NCI-H128 (cell line): ENCODE results near the gene IWS1.
"Not testable (repeated sequence)": the region's sequence is repeated elsewhere in the genome, so short reads cannot be mapped to it uniquely, and the experiment has no call there.

Experiments used
- DNase-seq: peaks from one replicate; lab custom pipeline; 2025; ENCODE audit not compliant: unreplicated experiment; lab: John Stamatoyannopoulos, UW

Gene IWS1

GRCh38 chr2:127530245-127531140, 4.2 kb upstream of the IWS1 start:
- no peak for DNase-seq

GRCh38 chr2:127529416-127529815, 3.1 kb upstream of the IWS1 start:
- not testable (repeated sequence) for DNase-seq

- no peak for DNase-seq
Observed at GRCh38 chr2:127528487-127528886, 2.2 kb upstream of the IWS1 start.

GRCh38 chr2:127527001-127527804, 914 bp upstream of the IWS1 start:
- DNase-seq, result no peak

- no peak for DNase-seq
Observed at GRCh38 chr2:127525691-127526131, 578 bp downstream of the IWS1 start.

GRCh38 chr2:127524198-127524834, 2.0 kb downstream of the IWS1 start:
- not testable (repeated sequence) for DNase-seq

GRCh38 chr2:127523269-127523939, 2.9 kb downstream of the IWS1 start:
- no peak for DNase-seq

GRCh38 chr2:127520424-127520823, 5.9 kb downstream of the IWS1 start:
- no peak for DNase-seq

GRCh38 chr2:127517465-127517864, 8.8 kb downstream of the IWS1 start:
- DNase-seq, result no peak

GRCh38 chr2:127516041-127516762, 10.1 kb downstream of the IWS1 start:
- no peak for DNase-seq

GRCh38 chr2:127515383-127515915, 10.8 kb downstream of the IWS1 start:
- no peak for DNase-seq

- no peak for DNase-seq
Observed at GRCh38 chr2:127514485-127514884, 11.8 kb downstream of the IWS1 start.

- DNase-seq, result no peak
Observed at GRCh38 chr2:127514076-127514475, 12.2 kb downstream of the IWS1 start.

GRCh38 chr2:127512362-127512761, 13.9 kb downstream of the IWS1 start:
- no peak for DNase-seq

GRCh38 chr2:127511917-127512316, 14.4 kb downstream of the IWS1 start:
- DNase-seq, result no peak

- DNase-seq, result no peak
Observed at GRCh38 chr2:127511090-127511695, 15.1 kb downstream of the IWS1 start.

GRCh38 chr2:127510073-127510472, 16.2 kb downstream of the IWS1 start:
- no peak for DNase-seq

GRCh38 chr2:127508631-127509034, 17.7 kb downstream of the IWS1 start:
- no peak for DNase-seq

- no peak for DNase-seq
Observed at GRCh38 chr2:127508023-127508630, 18.2 kb downstream of the IWS1 start.
